ENCODE results near the gene ADGRL2. TPM values are rescaled to one million over a fixed set of nuclear protein-coding genes. Genes with fewer than 3 reads are reported as not detected.

Gene ADGRL2
- total RNA-seq, 3 donors from 2014 or later = 59.6 to 78.0 (median 74.7) TPM

DNA sequence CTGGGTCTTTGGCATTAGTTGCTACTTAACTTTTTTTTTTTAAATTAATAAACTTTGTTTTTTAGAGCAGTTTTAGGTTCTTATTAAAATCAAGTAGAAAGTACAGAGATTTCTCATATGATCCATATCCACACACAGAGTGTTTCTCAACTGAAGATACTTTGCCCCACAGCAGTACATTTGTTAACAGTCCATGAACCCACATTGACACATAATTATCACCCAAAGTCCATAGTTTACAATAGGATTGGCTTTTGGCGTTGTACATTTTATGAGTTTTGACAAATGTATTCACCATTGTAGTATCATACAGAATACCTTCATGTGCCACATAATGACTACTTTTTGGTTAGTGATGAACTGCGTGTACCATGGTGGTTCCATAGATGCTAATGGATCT, 106.8 kb downstream of the ADGRL2 start:
- no peak for DNase-seq (ENCODE audit: low spot score in 2 of 2)
- no peaks in the 10 kb centered on the region for H3K9me3 ChIP-seq
- intact Hi-C loops (cut with DNase I; ENCODE audit: low total_unique reads) = no loop called here
- H3K4me3 ChIP-seq = no peak overlapping the region
- H3K4me1 ChIP-seq = no peaks in the 10 kb centered on the region
- no peak overlapping the region for H3K27ac ChIP-seq
- TF ChIP-seq POLR2A (IDR thresholded peaks at IDR 0.05) (no peak), POLR2AphosphoS5 (IDR thresholded peaks at IDR 0.05) (no peak)
- TF ChIP-seq, protein P1, sequence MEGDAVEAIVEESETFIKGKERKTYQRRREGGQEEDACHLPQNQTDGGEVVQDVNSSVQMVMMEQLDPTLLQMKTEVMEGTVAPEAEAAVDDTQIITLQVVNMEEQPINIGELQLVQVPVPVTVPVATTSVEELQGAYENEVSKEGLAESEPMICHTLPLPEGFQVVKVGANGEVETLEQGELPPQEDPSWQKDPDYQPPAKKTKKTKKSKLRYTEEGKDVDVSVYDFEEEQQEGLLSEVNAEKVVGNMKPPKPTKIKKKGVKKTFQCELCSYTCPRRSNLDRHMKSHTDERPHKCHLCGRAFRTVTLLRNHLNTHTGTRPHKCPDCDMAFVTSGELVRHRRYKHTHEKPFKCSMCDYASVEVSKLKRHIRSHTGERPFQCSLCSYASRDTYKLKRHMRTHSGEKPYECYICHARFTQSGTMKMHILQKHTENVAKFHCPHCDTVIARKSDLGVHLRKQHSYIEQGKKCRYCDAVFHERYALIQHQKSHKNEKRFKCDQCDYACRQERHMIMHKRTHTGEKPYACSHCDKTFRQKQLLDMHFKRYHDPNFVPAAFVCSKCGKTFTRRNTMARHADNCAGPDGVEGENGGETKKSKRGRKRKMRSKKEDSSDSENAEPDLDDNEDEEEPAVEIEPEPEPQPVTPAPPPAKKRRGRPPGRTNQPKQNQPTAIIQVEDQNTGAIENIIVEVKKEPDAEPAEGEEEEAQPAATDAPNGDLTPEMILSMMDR (IDR thresholded peaks at IDR 0.05) = no peak
- H3K27me3 ChIP-seq = no peaks in the 10 kb centered on the region
- no peaks in the 10 kb centered on the region for H3K36me3 ChIP-seq

- DNase-seq (ENCODE audit: low spot score in 2 of 2) = no peak
- TF ChIP-seq, protein P1 (IDR thresholded peaks at IDR 0.05) = no peak
- TF ChIP-seq POLR2AphosphoS5 (IDR thresholded peaks at IDR 0.05) (no peak), POLR2A (IDR thresholded peaks at IDR 0.05) (no peak)
- no peaks in the 10 kb centered on the region for H3K36me3 ChIP-seq
- no peaks in the 10 kb centered on the region for H3K9me3 ChIP-seq
- no peaks in the 10 kb centered on the region for H3K27me3 ChIP-seq
- no peak overlapping the region for H3K27ac ChIP-seq
- H3K4me1 ChIP-seq = no peaks in the 10 kb centered on the region
- intact Hi-C loops (cut with DNase I; ENCODE audit: low total_unique reads) = no loop called here
- H3K4me3 ChIP-seq = no peak overlapping the region
Observed at GRCh38 chr1:81912383-81912782, 111.6 kb downstream of the ADGRL2 start.

GRCh38 chr1:81915937-81916336, 115.2 kb downstream of the ADGRL2 start:
- Histone ChIP-seq H3K4me1 (no peaks in the 10 kb centered on the region), H3K4me3 (no peak overlapping the region), H3K36me3 (no peaks in the 10 kb centered on the region), H3K9me3 (no peaks in the 10 kb centered on the region), H3K27me3 (no peaks in the 10 kb centered on the region), H3K27ac (no peak overlapping the region)
- TF ChIP-seq, protein P1 (IDR thresholded peaks at IDR 0.05) = no peak
- TF ChIP-seq POLR2AphosphoS5 (IDR thresholded peaks at IDR 0.05) (no peak), POLR2A (IDR thresholded peaks at IDR 0.05) (no peak)
- DNase-seq (ENCODE audit: low spot score in 2 of 2) = no peak
- intact Hi-C loops (cut with DNase I; ENCODE audit: low total_unique reads) = no loop called here

DNA sequence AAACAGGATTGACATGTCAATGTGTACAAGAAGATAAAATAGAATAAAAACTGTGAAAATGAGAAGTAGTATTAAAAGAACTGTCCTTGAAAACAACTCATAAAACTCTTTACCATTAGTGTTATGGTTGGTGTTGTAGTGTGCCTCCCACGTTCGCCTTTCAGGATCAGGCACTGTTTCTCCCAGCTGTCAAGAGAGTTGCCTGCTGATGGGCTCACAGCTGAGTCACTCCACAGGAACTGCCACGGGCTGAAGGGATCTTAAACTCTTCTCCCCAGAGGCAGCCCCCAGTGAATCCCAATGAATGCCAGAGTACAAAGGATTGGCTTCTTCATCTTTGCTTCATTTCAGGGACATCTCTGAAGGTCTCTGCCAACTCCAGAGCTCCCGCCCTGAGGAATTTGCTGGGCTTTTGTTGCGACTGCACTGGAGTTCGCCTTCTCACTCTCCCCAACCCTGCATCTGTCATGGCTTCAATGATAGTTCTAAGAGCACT, 119.6 kb downstream of the ADGRL2 start:
- TF ChIP-seq POLR2AphosphoS5 (IDR thresholded peaks at IDR 0.05) (no peak), POLR2A (IDR thresholded peaks at IDR 0.05) (no peak)
- TF ChIP-seq, protein P1 (IDR thresholded peaks at IDR 0.05) = no peak
- DNase-seq (ENCODE audit: low spot score in 2 of 2) = no peak
- no peak overlapping the region for H3K27ac ChIP-seq

GRCh38 chr1:81920886-81921285, 120.2 kb downstream of the ADGRL2 start:
- no peak for DNase-seq (ENCODE audit: low spot score in 2 of 2)
- Histone ChIP-seq H3K9me3 (no peaks in the 10 kb centered on the region), H3K4me1 (no peaks in the 10 kb centered on the region), H3K4me3 (no peak overlapping the region), H3K27me3 (no peaks in the 10 kb centered on the region), H3K36me3 (no peaks in the 10 kb centered on the region), H3K27ac (no peak overlapping the region)
- intact Hi-C loops (cut with DNase I; ENCODE audit: low total_unique reads) = no loop called here
- TF ChIP-seq POLR2AphosphoS5 (IDR thresholded peaks at IDR 0.05) (no peak), POLR2A (IDR thresholded peaks at IDR 0.05) (no peak)
- TF ChIP-seq, protein P1 (IDR thresholded peaks at IDR 0.05) = no peak

More for the DNA sequence above, 119.6 kb downstream of the ADGRL2 start:
- H3K9me3 ChIP-seq = no peaks in the 10 kb centered on the region
- no peak overlapping the region for H3K4me3 ChIP-seq
- intact Hi-C loops (cut with DNase I; ENCODE audit: low total_unique reads) = no loop called here
- no peaks in the 10 kb centered on the region for H3K27me3 ChIP-seq
- no peaks in the 10 kb centered on the region for H3K36me3 ChIP-seq
- H3K4me1 ChIP-seq = no peaks in the 10 kb centered on the region
